Fibroblast of skin of left biceps (primary cell): ENCODE data around the gene FAM83C.
A peak's percentile ranks its signal among the peaks of the same experiment; 100 is the strongest.

Experiments
- DNase-seq, 2 experiments: peaks; one replicate each; pipeline ENCODE4 v3.0.0-alpha.2; 2013; ENCODE audit warnings: low read depth in 2 of 2

FAM83C gene

GRCh38 chr20:35284267-35284991 is 7.8 kb downstream of the FAM83C start, which contains the start of gene EIF6:
Gene EIF6, minus strand, starts transcription at chr20:35284772. Its CDS starts 285 bp downstream, at chr20:35284487.
- DNase-seq: peak; percentile 67 to 76

GRCh38 chr20:35283441-35284266 is 8.6 kb downstream of the FAM83C start:
- DNase-seq: no peak

- DNase-seq: no peak
Measured at GRCh38 chr20:35281506-35282101, 10.6 kb downstream of the FAM83C start.

- no peak for DNase-seq
Measured at GRCh38 chr20:35280523-35280922, 11.7 kb downstream of the FAM83C start.

- no peak for DNase-seq
Measured at GRCh38 chr20:35279533-35280174, 12.6 kb downstream of the FAM83C start.

- no peak for DNase-seq
Measured at GRCh38 chr20:35279040-35279439, 13.2 kb downstream of the FAM83C start.

GRCh38 chr20:35277531-35278395 is 14.5 kb downstream of the FAM83C start, which contains the start of gene MMP24OS:
Gene MMP24OS, minus strand, starts transcription at chr20:35278122. Its CDS starts 193 bp downstream, at chr20:35277929.
- peak; percentile 43 to 53 for DNase-seq

- no peak for DNase-seq
Measured at GRCh38 chr20:35277127-35277526, 15.1 kb downstream of the FAM83C start.

- no peak for DNase-seq
Measured at GRCh38 chr20:35276408-35276807, 15.8 kb downstream of the FAM83C start.

- DNase-seq: no peak
Measured at GRCh38 chr20:35275741-35276251, 16.4 kb downstream of the FAM83C start.

GRCh38 chr20:35274172-35275092 is 17.8 kb downstream of the FAM83C start:
- DNase-seq: no peak

GRCh38 chr20:35273449-35274171 is 18.6 kb downstream of the FAM83C start:
- DNase-seq: no peak

- DNase-seq: no peak
Measured at GRCh38 chr20:35271904-35272303, 20.3 kb downstream of the FAM83C start.

- DNase-seq: no peak
Measured at GRCh38 chr20:35271073-35271882, 20.9 kb downstream of the FAM83C start.

- no peak for DNase-seq
Measured at GRCh38 chr20:35270021-35270902, 22.0 kb downstream of the FAM83C start.

GRCh38 chr20:35269055-35269781 is 23.0 kb downstream of the FAM83C start:
- DNase-seq: no peak
